ENCODE results near the gene ZNF565. TPM values are rescaled to one million over a fixed set of nuclear protein-coding genes. Genes with fewer than 3 reads are reported as not detected.
"Not testable (repeated sequence)": the region's sequence is repeated elsewhere in the genome, so short reads cannot be mapped to it uniquely, and the experiment has no call there.

ZNF565 gene
- total and polyA plus RNA-seq, 2 of the 13 experiments (the other 11 are each of a cell fraction or from before 2014, with no cell fraction given), result 1.8 to 5.2 TPM

DNA sequence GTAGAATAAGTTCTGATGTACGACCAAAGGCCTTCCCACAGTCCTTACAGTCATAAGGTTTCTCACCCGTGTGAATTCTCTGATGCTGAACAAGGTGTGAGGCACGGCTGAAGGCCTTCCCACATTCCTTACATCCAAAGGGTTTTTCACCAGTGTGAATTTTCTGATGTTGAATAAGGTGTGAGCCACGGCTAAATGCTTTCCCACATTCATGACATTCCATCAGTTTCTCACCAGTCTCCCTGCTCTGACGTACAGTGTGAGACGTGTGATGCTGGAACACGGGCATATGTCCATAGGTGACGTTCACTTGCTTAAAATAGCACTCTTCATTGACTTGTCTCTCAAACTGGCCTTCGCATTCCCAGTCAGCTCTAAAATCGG is 31.2 kb downstream of the ZNF565 start (continued):
- TF ChIP-seq HNF4G (IDR thresholded peaks at IDR 0.05; ENCODE audit: borderline replicate concordance, low read depth, low read length), result no peak
- no peak for TF ChIP-seq HNF4G (CRISPR knock-in tag; IDR thresholded peaks at IDR 0.05; ENCODE audit: borderline replicate concordance, low read depth)
- TF ChIP-seq ZNF296 (CRISPR knock-in tag; conservative IDR thresholded peaks at IDR 0.05), result no peak
- no peak for TF ChIP-seq HNRNPK (IDR thresholded peaks at IDR 0.05; ENCODE audit: low read depth, low read length, poor library complexity, severe bottlenecking)
- TF ChIP-seq AHR (CRISPR knock-in tag; IDR thresholded peaks at IDR 0.05), result no peak
- no peak for TF ChIP-seq GATA4 (IDR thresholded peaks at IDR 0.05; ENCODE audit: borderline replicate concordance, low read depth)
- no peak for TF ChIP-seq IRF2 (CRISPR knock-in tag; IDR thresholded peaks at IDR 0.05)
- TF ChIP-seq ZNF143 (CRISPR knock-in tag; IDR thresholded peaks at IDR 0.05), result no peak

- CTCF ChIA-PET (ENCODE audit: low intra/inter-chr PET ratio, low total read pairs), result no interaction called here
- no peak for FAIRE-seq
These were observed 31.7 kb downstream of the ZNF565 start for GRCh38 chr19:36182612-36183244.

DNA sequence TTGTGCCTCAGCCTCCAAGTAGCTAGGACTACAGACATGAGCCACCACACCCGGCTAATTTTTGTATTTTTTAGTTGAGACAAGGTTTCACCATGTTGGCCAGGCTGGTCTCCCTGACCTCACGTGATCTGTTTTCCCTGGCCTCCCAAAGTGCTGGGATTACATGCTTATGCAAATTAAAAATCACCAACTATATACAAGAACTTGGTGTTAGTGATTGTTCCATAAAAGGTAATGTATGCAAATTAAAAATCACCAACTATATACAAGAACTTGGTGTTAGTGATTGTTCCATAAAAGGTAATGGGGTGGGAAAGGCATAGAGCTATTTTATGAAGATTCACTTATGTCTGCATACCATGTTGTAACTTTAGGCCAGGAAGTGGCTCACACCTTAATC is 35.4 kb downstream of the ZNF565 start:
- FAIRE-seq; H4K20me1 ChIP-seq (ENCODE audit: insufficient read depth, low read length); H3K27me3 ChIP-seq (ENCODE audit: control insufficient read depth in 1 of 2, insufficient read depth in 2 of 2, low read length in 2 of 2); H3K79me2 ChIP-seq (ENCODE audit: insufficient read depth, low read length); ATAC-seq; in situ Hi-C loops (cut with HindIII; ENCODE audit: extremely low pct_ligation_motif_present, low pct_unique_long_range_greater_than_20kb); H3K9me3 ChIP-seq (ENCODE audit: low read length); H2AFZ ChIP-seq (ENCODE audit: low read length); H3K4me2 ChIP-seq (ENCODE audit: low read depth, low read length); H3K27ac ChIP-seq (ENCODE audit: extremely low read length, insufficient read depth, low read length); CTCF ChIA-PET (ENCODE audit: low intra/inter-chr PET ratio, low total read pairs); H3K4me3 ChIP-seq (replicated peaks in 1 of 3; ENCODE audit: insufficient read depth in 1 of 3, low read depth in 2 of 3, low read length in 3 of 3); H3K9ac ChIP-seq (ENCODE audit: insufficient read depth, low read depth, low read length); H3K4me1 ChIP-seq (ENCODE audit: insufficient read depth, low read length); DNase-seq (ENCODE audit: low spot score); BruUV-seq (replicated peaks); intact Hi-C loops (cut with micrococcal nuclease; ENCODE audit: unreplicated experiment): not testable (repeated sequence)
- POLR2A ChIA-PET, result interaction anchor here (1.3 kb wide), 1 partner anchor 51 kb away, joined by 4 read pairs; no protein-coding TSS in a partner anchor
- peaks cover 4 to 14% of the 10 kb centered on the region in 2 experiments; a peak in 4 of 5 replicates for H3K36me3 ChIP-seq (replicated peaks in 1 of 2; ENCODE audit: control insufficient read depth in 1 of 2, insufficient read depth in 2 of 2, low read length in 2 of 2)
- 94% methylated on average over 2 of the region's 2 CpGs for WGBS (ENCODE audit: low lambda C conversion rate)

More at GRCh38 chr19:36182612-36183244, 31.7 kb downstream of the ZNF565 start:
- ATAC-seq, result no peak
- Histone ChIP-seq H3K9me3 (ENCODE audit: low read length) (no peaks in the 10 kb centered on the region), H3K27me3 (ENCODE audit: control insufficient read depth in 1 of 2, insufficient read depth in 2 of 2, low read length in 2 of 2) (no peaks in the 10 kb centered on the region), H3K4me2 (ENCODE audit: low read depth, low read length) (no peak overlapping the region), H3K4me3 (replicated peaks in 1 of 3; ENCODE audit: insufficient read depth in 1 of 3, low read depth in 2 of 3, low read length in 3 of 3) (no peak overlapping the region), H3K9ac (ENCODE audit: insufficient read depth, low read depth, low read length) (no peak overlapping the region), H3K36me3 (replicated peaks in 1 of 2; ENCODE audit: control insufficient read depth in 1 of 2, insufficient read depth in 2 of 2, low read length in 2 of 2) (peaks cover 4 to 14% of the 10 kb centered on the region in 2 experiments; a peak in 4 of 5 replicates), H3K27ac (ENCODE audit: extremely low read length, insufficient read depth, low read length) (no peak overlapping the region), H2AFZ (ENCODE audit: low read length) (no peak overlapping the region), H4K20me1 (ENCODE audit: insufficient read depth, low read length) (no peaks in the 10 kb centered on the region), H3K4me1 (ENCODE audit: insufficient read depth, low read length) (no peaks in the 10 kb centered on the region), H3K79me2 (ENCODE audit: insufficient read depth, low read length) (no peaks in the 10 kb centered on the region)
- POLR2A ChIA-PET, result no interaction called here
- intact Hi-C loops (cut with micrococcal nuclease; ENCODE audit: unreplicated experiment), result no loop called here
- no TSS peak for BruUV-seq (replicated peaks)
- 93% methylated on average over 17 of the region's 17 CpGs for WGBS (ENCODE audit: low lambda C conversion rate)
- TF ChIP-seq ATM (IDR thresholded peaks at IDR 0.05; ENCODE audit: borderline replicate concordance) (no peak), ZNF564 (CRISPR knock-in tag; IDR thresholded peaks at IDR 0.05) (no peak), CENPX (CRISPR knock-in tag; IDR thresholded peaks at IDR 0.05) (no peak)
- DNase-seq (ENCODE audit: low spot score), result no peak
- in situ Hi-C loops (cut with HindIII; ENCODE audit: extremely low pct_ligation_motif_present, low pct_unique_long_range_greater_than_20kb), result no loop called here

DNA sequence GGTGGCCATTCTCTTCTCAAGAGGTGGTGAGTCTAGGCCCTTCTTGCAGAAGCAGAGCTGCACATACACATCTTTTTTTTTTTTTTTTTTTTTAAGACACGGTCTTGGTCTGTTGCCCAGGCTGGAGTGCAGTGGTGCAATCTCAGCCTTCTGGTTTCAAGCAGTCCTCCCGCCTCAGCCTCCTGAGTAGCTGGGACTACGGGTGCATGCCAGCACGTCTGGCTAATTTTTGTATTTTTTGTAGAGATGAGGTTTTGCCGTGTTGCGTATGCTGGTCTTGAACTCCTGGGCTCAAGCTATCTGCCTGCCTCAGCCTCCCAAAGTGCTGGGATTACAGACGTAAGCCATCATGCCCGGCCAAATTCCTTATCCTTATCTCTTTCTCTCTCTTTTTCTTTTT is 40.6 kb downstream of the ZNF565 start:
- CTCF ChIA-PET (ENCODE audit: low intra/inter-chr PET ratio, low total read pairs); H4K20me1 ChIP-seq (ENCODE audit: insufficient read depth, low read length); H3K4me3 ChIP-seq (replicated peaks in 1 of 3; ENCODE audit: insufficient read depth in 1 of 3, low read depth in 2 of 3, low read length in 3 of 3); H3K27me3 ChIP-seq (ENCODE audit: control insufficient read depth in 1 of 2, insufficient read depth in 2 of 2, low read length in 2 of 2); intact Hi-C loops (cut with micrococcal nuclease; ENCODE audit: unreplicated experiment); BruUV-seq (replicated peaks); H3K4me2 ChIP-seq (ENCODE audit: low read depth, low read length); H3K9ac ChIP-seq (ENCODE audit: insufficient read depth, low read depth, low read length); POLR2A ChIA-PET; H3K27ac ChIP-seq (ENCODE audit: extremely low read length, insufficient read depth, low read length); H3K79me2 ChIP-seq (ENCODE audit: insufficient read depth, low read length); ATAC-seq; H3K9me3 ChIP-seq (ENCODE audit: low read length); DNase-seq (ENCODE audit: low spot score); H2AFZ ChIP-seq (ENCODE audit: low read length); FAIRE-seq; H3K36me3 ChIP-seq (replicated peaks in 1 of 2; ENCODE audit: control insufficient read depth in 1 of 2, insufficient read depth in 2 of 2, low read length in 2 of 2): not testable (repeated sequence)
- in situ Hi-C loops (cut with HindIII; ENCODE audit: extremely low pct_ligation_motif_present, low pct_unique_long_range_greater_than_20kb), result loop anchor here (5.0 kb wide), 1 partner anchor 47 kb away; no protein-coding TSS in a partner anchor
- 69% methylated on average over 8 of the region's 8 CpGs for WGBS (ENCODE audit: low lambda C conversion rate)
- 0 out of 2 replicates have a peak, but pooled peaks cover 10% of the 10 kb centered on the region for H3K4me1 ChIP-seq (ENCODE audit: insufficient read depth, low read length)

Measured in HepG2 (cell line).